GM23338 (cell line): Measurements from ENCODE around the gene MBD5. TPM values are rescaled to one million over a fixed set of nuclear protein-coding genes. Genes with fewer than 3 reads are reported as not detected.

Experiments used
- ATAC-seq: fragments of 200-7000 bp; cut with Tn5 transposase; 3 replicates; pipeline ENCODE4 v1.9.1; 2020
- DNase-seq: peaks from one replicate; pipeline ENCODE4 v3.0.0-alpha.2; 2015; ENCODE audit warnings: low spot score
- H2AFZ ChIP-seq: fragments of 200-600 bp; sonication (generic); 2 replicates; pipeline ENCODE4 v1.8.0; 2016; ENCODE audit warnings: antibody characterized with exemption, mild to moderate bottlenecking, moderate library complexity
- H3F3A ChIP-seq: fragments of 200-600 bp; sonication (generic); replicated peaks from 2 replicates; pipeline ENCODE4 v1.8.0; 2017; ENCODE audit warnings: antibody characterized with exemption, mixed run types, low read depth
- H3K27ac ChIP-seq: fragments of 200-600 bp; sonication (generic); 2 replicates; pipeline ENCODE4 v1.6.1; 2016; ENCODE audit warnings: low read depth
- H3K27me3 ChIP-seq: fragments of 200-600 bp; sonication (generic); 2 replicates; pipeline ENCODE4 v1.8.0; 2016; ENCODE audit warnings: mild to moderate bottlenecking, mixed run types, moderate library complexity; ENCODE audit not compliant: insufficient read depth
- H3K36me3 ChIP-seq: fragments of 200-600 bp; sonication (generic); 2 replicates; pipeline ENCODE4 v1.8.0; 2016; ENCODE audit warnings: mild to moderate bottlenecking; ENCODE audit not compliant: insufficient read depth
- H3K4me1 ChIP-seq: fragments of 200-600 bp; sonication (generic); 2 replicates; pipeline ENCODE4 v1.8.0; 2016; ENCODE audit warnings: mild to moderate bottlenecking, moderate library complexity; ENCODE audit not compliant: insufficient read depth
- H3K4me2 ChIP-seq: fragments of 200-600 bp; sonication (generic); 2 replicates; pipeline ENCODE4 v1.7.1; 2017; ENCODE audit warnings: mixed run types
- H3K4me3 ChIP-seq: fragments of 200-600 bp; sonication (generic); 2 replicates; pipeline ENCODE4 v1.6.1; 2016; ENCODE audit warnings: mixed run types
- H3K79me2 ChIP-seq: fragments of 200-600 bp; sonication (generic); replicated peaks from 2 replicates; pipeline ENCODE4 v1.8.0; 2017; ENCODE audit warnings: mild to moderate bottlenecking; ENCODE audit not compliant: insufficient read depth
- H3K9me2 ChIP-seq: fragments of 200-600 bp; sonication (generic); 2 replicates; pipeline ENCODE4 v1.8.0; 2017; ENCODE audit not compliant: insufficient read depth
- H4K20me1 ChIP-seq: fragments of 200-600 bp; sonication (generic); replicated peaks from 2 replicates; pipeline ENCODE4 v1.8.0; 2017; ENCODE audit warnings: mild to moderate bottlenecking; ENCODE audit not compliant: insufficient read depth
- H3K27ac Mint-ChIP-seq: 2 replicates; pipeline ENCODE4 v1.8.0; 2020; ENCODE audit warnings: inconsistent platforms, mild to moderate bottlenecking, moderate library complexity, mixed read lengths
- H3K27me3 Mint-ChIP-seq: 3 replicates; pipeline ENCODE4 v1.8.0; 2022; ENCODE audit warnings: low read depth, mild to moderate bottlenecking, moderate library complexity, mixed read lengths, inconsistent platforms; ENCODE audit not compliant: insufficient read depth, poor library complexity
- H3K36me3 Mint-ChIP-seq: 3 replicates; pipeline ENCODE4 v1.8.0; 2021; ENCODE audit warnings: low read depth, mild to moderate bottlenecking, inconsistent platforms, moderate library complexity, mixed read lengths
- H3K4me1 Mint-ChIP-seq: 3 replicates; pipeline ENCODE4 v1.8.0; 2020; ENCODE audit warnings: mild to moderate bottlenecking, inconsistent platforms, mixed read lengths
- H3K4me3 Mint-ChIP-seq: 3 replicates; pipeline ENCODE4 v1.8.0; 2021; ENCODE audit warnings: moderate library complexity, mild to moderate bottlenecking, inconsistent platforms, mixed read lengths
- H3K9me3 Mint-ChIP-seq: 3 replicates; pipeline ENCODE4 v1.8.0; 2020; ENCODE audit warnings: moderate library complexity, mild to moderate bottlenecking, inconsistent platforms, mixed read lengths
- CREB1 ChIP-seq: fragments of 250-450 bp; sonication (Bioruptor Pico); IDR thresholded peaks from 2 replicates; pipeline ENCODE4 v1.5.0; 2020; ENCODE audit warnings: low read depth, mild to moderate bottlenecking, moderate library complexity
- EZH2 ChIP-seq: fragments of 200-600 bp; sonication (generic); IDR thresholded peaks from one replicate; pipeline ENCODE4 v1.8.0; 2017; ENCODE audit warnings: antibody characterized with exemption, mild to moderate bottlenecking, low read depth; ENCODE audit not compliant: unreplicated experiment
- EZH2phosphoT487 ChIP-seq: fragments of 200-600 bp; sonication (generic); IDR thresholded peaks from one replicate; pipeline ENCODE4 v1.8.1; 2018; ENCODE audit warnings: antibody characterized with exemption; ENCODE audit not compliant: unreplicated experiment
- JUNB ChIP-seq: IDR thresholded peaks from one replicate; pipeline ENCODE4 v1.6.1; 2016; ENCODE audit warnings: antibody characterized with exemption; ENCODE audit not compliant: unreplicated experiment
- NANOG ChIP-seq: IDR thresholded peaks from 2 replicates; pipeline ENCODE4 v1.6.1; 2016; ENCODE audit warnings: antibody characterized with exemption, borderline replicate concordance
- ZNF114 ChIP-seq: fragments of 250-450 bp; sonication (Bioruptor Pico); IDR thresholded peaks from 2 replicates; pipeline ENCODE4 v1.5.0; 2020; ENCODE audit warnings: mild to moderate bottlenecking, moderate library complexity
- ZNF331 ChIP-seq: fragments of 250-450 bp; sonication (Bioruptor Pico); IDR thresholded peaks from 2 replicates; pipeline ENCODE4 v1.5.0; 2020; ENCODE audit warnings: low read depth, mild to moderate bottlenecking, moderate library complexity
- polyA plus RNA-seq: library from polyadenylated mRNA; unstranded; fragments of >200 nt; fragmentation: Nextera tagmentation; extraction: Ambion mirVana; gene quantifications from 2 replicates; pipeline ENCODE4 v1.2.1, GENCODE V29; 2016
- total RNA-seq: library from RNA; depleted of rRNA; stranded (reverse); fragments of >200 nt; shearing (Covaris generic); gene quantifications from 2 replicates; pipeline ENCODE4 v1.2.3, GENCODE V29; 2014
- TF ChIP-seq, protein P1 (sequence below): IDR thresholded peaks from 2 replicates; pipeline ENCODE4 v1.6.1; 2016; ENCODE audit warnings: antibody characterized with exemption
- TF ChIP-seq, protein P2 (sequence below): IDR thresholded peaks from one replicate; pipeline ENCODE4 v1.6.1; 2018; ENCODE audit warnings: antibody characterized with exemption; ENCODE audit not compliant: unreplicated experiment
- TF ChIP-seq, protein P3 (sequence below): fragments of 250-450 bp; sonication (Bioruptor Pico); IDR thresholded peaks from 2 replicates; pipeline ENCODE4 v1.5.0; 2020; ENCODE audit warnings: mild to moderate bottlenecking, moderate library complexity
- TF ChIP-seq, protein P4 (sequence below), 2 experiments: fragments of 200-600 bp in 1 of 2; sonication (generic) in 1 of 2; conservative IDR thresholded peaks; 2 replicates each; pipeline versions ENCODE4 v1.5.1 to v1.6.1; 2016 to 2017; ENCODE audit warnings: antibody characterized with exemption in 2 of 2, low read depth in 2 of 2, mild to moderate bottlenecking in 2 of 2, moderate library complexity in 1 of 2

The MBD5 gene
- total and polyA plus RNA-seq, 2 experiments from 2014 or later: 16.2 to 23.1 TPM

DNA sequence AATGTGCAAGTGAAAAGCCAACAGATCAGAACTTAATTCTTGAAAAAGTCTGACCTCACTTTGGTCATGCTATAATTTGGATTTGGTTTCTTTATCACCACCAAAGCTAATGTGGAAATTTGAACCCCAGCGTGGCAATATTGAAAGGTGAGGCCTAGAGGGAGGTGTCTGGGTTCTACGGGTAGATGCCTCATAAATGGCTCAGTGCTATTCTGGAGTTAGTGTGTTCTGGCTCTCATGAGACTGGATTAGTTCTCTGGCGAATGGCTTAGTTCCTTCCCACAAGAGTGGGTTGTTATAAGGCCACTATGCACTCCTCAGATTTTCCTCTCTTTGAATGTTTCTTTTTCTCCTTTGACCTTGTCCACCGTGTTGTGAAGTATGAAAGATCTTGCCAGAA is 22.7 kb upstream of the MBD5 start (continued):
- TF ChIP-seq ZNF331 (CRISPR knock-in tag) (no peak), EZH2 (no peak), ZNF114 (CRISPR knock-in tag) (no peak), CREB1 (CRISPR knock-in tag) (no peak), NANOG (no peak)
- TF ChIP-seq, protein P1, sequence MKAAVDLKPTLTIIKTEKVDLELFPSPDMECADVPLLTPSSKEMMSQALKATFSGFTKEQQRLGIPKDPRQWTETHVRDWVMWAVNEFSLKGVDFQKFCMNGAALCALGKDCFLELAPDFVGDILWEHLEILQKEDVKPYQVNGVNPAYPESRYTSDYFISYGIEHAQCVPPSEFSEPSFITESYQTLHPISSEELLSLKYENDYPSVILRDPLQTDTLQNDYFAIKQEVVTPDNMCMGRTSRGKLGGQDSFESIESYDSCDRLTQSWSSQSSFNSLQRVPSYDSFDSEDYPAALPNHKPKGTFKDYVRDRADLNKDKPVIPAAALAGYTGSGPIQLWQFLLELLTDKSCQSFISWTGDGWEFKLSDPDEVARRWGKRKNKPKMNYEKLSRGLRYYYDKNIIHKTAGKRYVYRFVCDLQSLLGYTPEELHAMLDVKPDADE: no peak

DNA sequence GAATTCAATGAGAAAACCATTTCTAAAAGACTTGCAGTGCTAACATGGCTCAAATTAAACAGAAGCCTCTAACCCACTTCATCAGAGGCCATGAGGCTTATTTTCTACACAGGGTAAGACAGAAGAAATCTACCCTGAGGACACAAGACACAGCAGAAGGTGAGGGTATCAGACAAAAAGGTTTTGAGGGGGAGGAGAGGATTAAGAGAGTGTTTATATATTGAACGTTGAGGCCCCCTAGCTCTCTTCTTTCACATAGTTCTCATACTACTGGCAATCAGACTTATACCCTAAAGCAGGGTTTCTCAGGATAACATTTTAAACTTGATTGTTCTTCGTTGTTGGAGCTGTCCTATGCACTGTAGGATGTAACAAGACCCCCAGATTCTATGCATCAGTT is 21.8 kb upstream of the MBD5 start:
- Histone ChIP-seq H3F3A (no peaks in the 10 kb centered on the region), H3K4me1 (peaks cover 32% of the 10 kb centered on the region), H3K36me3 (no peaks in the 10 kb centered on the region), H3K27ac (no peak overlapping the region), H3K4me3 (no peak overlapping the region), H3K27me3 (no peaks in the 10 kb centered on the region), H4K20me1 (peaks cover 31% of the 10 kb centered on the region), H2AFZ (no peak overlapping the region), H3K4me2 (no peak overlapping the region), H3K9me2 (no peaks in the 10 kb centered on the region), H3K79me2 (peaks cover 100% of the 10 kb centered on the region)
- Mint-ChIP-seq H3K9me3 (peaks cover 29% of the 10 kb centered on the region), H3K4me1 (peaks cover 42% of the 10 kb centered on the region), H3K27me3 (peaks cover 4% of the 10 kb centered on the region), H3K36me3 (peaks cover 57% of the 10 kb centered on the region), H3K4me3 (no peak overlapping the region), H3K27ac (no peak overlapping the region)
- DNase-seq: no peak
- no peak for ATAC-seq
- TF ChIP-seq, protein P2, sequence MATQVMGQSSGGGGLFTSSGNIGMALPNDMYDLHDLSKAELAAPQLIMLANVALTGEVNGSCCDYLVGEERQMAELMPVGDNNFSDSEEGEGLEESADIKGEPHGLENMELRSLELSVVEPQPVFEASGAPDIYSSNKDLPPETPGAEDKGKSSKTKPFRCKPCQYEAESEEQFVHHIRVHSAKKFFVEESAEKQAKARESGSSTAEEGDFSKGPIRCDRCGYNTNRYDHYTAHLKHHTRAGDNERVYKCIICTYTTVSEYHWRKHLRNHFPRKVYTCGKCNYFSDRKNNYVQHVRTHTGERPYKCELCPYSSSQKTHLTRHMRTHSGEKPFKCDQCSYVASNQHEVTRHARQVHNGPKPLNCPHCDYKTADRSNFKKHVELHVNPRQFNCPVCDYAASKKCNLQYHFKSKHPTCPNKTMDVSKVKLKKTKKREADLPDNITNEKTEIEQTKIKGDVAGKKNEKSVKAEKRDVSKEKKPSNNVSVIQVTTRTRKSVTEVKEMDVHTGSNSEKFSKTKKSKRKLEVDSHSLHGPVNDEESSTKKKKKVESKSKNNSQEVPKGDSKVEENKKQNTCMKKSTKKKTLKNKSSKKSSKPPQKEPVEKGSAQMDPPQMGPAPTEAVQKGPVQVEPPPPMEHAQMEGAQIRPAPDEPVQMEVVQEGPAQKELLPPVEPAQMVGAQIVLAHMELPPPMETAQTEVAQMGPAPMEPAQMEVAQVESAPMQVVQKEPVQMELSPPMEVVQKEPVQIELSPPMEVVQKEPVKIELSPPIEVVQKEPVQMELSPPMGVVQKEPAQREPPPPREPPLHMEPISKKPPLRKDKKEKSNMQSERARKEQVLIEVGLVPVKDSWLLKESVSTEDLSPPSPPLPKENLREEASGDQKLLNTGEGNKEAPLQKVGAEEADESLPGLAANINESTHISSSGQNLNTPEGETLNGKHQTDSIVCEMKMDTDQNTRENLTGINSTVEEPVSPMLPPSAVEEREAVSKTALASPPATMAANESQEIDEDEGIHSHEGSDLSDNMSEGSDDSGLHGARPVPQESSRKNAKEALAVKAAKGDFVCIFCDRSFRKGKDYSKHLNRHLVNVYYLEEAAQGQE: no peak
- no peak for TF ChIP-seq ZNF331 (CRISPR knock-in tag)
- TF ChIP-seq EZH2phosphoT487: no peak
- TF ChIP-seq, protein P3, sequence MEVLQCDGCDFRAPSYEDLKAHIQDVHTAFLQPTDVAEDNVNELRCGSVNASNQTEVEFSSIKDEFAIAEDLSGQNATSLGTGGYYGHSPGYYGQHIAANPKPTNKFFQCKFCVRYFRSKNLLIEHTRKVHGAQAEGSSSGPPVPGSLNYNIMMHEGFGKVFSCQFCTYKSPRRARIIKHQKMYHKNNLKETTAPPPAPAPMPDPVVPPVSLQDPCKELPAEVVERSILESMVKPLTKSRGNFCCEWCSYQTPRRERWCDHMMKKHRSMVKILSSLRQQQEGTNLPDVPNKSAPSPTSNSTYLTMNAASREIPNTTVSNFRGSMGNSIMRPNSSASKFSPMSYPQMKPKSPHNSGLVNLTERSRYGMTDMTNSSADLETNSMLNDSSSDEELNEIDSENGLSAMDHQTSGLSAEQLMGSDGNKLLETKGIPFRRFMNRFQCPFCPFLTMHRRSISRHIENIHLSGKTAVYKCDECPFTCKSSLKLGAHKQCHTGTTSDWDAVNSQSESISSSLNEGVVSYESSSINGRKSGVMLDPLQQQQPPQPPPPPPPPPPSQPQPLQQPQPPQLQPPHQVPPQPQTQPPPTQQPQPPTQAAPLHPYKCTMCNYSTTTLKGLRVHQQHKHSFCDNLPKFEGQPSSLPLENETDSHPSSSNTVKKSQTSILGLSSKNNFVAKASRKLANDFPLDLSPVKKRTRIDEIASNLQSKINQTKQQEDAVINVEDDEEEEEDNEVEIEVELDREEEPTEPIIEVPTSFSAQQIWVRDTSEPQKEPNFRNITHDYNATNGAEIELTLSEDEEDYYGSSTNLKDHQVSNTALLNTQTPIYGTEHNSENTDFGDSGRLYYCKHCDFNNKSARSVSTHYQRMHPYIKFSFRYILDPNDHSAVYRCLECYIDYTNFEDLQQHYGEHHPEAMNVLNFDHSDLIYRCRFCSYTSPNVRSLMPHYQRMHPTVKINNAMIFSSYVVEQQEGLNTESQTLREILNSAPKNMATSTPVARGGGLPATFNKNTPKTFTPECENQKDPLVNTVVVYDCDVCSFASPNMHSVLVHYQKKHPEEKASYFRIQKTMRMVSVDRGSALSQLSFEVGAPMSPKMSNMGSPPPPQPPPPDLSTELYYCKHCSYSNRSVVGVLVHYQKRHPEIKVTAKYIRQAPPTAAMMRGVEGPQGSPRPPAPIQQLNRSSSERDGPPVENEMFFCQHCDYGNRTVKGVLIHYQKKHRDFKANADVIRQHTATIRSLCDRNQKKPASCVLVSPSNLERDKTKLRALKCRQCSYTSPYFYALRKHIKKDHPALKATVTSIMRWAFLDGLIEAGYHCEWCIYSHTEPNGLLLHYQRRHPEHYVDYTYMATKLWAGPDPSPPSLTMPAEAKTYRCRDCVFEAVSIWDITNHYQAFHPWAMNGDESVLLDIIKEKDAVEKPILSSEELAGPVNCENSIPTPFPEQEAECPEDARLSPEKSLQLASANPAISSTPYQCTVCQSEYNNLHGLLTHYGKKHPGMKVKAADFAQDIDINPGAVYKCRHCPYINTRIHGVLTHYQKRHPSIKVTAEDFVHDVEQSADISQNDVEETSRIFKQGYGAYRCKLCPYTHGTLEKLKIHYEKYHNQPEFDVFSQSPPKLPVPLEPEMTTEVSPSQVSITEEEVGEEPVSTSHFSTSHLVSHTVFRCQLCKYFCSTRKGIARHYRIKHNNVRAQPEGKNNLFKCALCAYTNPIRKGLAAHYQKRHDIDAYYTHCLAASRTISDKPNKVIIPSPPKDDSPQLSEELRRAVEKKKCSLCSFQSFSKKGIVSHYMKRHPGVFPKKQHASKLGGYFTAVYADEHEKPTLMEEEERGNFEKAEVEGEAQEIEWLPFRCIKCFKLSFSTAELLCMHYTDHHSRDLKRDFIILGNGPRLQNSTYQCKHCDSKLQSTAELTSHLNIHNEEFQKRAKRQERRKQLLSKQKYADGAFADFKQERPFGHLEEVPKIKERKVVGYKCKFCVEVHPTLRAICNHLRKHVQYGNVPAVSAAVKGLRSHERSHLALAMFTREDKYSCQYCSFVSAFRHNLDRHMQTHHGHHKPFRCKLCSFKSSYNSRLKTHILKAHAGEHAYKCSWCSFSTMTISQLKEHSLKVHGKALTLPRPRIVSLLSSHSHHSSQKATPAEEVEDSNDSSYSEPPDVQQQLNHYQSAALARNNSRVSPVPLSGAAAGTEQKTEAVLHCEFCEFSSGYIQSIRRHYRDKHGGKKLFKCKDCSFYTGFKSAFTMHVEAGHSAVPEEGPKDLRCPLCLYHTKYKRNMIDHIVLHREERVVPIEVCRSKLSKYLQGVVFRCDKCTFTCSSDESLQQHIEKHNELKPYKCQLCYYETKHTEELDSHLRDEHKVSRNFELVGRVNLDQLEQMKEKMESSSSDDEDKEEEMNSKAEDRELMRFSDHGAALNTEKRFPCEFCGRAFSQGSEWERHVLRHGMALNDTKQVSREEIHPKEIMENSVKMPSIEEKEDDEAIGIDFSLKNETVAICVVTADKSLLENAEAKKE (CRISPR knock-in tag): no peak
- TF ChIP-seq NANOG: no peak
- no peak for TF ChIP-seq ZNF114 (CRISPR knock-in tag)
- TF ChIP-seq, protein P1: no peak
- no peak for TF ChIP-seq CREB1 (CRISPR knock-in tag)
- no peak for TF ChIP-seq JUNB
- TF ChIP-seq, protein P4, sequence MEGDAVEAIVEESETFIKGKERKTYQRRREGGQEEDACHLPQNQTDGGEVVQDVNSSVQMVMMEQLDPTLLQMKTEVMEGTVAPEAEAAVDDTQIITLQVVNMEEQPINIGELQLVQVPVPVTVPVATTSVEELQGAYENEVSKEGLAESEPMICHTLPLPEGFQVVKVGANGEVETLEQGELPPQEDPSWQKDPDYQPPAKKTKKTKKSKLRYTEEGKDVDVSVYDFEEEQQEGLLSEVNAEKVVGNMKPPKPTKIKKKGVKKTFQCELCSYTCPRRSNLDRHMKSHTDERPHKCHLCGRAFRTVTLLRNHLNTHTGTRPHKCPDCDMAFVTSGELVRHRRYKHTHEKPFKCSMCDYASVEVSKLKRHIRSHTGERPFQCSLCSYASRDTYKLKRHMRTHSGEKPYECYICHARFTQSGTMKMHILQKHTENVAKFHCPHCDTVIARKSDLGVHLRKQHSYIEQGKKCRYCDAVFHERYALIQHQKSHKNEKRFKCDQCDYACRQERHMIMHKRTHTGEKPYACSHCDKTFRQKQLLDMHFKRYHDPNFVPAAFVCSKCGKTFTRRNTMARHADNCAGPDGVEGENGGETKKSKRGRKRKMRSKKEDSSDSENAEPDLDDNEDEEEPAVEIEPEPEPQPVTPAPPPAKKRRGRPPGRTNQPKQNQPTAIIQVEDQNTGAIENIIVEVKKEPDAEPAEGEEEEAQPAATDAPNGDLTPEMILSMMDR (conservative IDR thresholded peaks at IDR 0.05; ENCODE audit: low read depth in 2 of 2): no peak
